A204.1 (cell line): ENCODE measurements around the gene PTPRN2.

ENCODE experiments used
- FAIRE-seq: peaks from 2 replicates; lab custom pipeline; 2012; peaks lifted over from hg19 to GRCh38; lab: Jason Lieb, UNC

The PTPRN2 gene

DNA sequence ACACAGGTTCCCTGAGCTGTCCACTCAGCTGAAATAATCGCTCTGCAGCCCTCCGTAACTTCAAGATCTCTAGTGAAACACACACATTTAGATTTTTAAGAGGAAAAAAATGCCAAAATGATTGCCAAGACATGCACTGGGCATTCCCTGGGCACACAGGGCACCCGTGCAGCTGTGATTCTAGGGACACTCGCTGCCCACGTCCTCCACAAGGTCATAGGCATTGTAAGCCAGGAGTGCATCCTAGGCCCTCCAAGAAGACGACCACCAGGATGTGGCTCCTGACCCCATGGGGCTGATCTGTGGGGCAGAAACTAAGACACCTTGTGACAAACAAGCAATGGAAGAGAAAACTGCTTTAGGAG is 563.3 kb downstream of the PTPRN2 start:
- no peak for FAIRE-seq

- no peak for FAIRE-seq
Measured at GRCh38 chr7:158023681-158024350, 563.8 kb downstream of the PTPRN2 start.

DNA sequence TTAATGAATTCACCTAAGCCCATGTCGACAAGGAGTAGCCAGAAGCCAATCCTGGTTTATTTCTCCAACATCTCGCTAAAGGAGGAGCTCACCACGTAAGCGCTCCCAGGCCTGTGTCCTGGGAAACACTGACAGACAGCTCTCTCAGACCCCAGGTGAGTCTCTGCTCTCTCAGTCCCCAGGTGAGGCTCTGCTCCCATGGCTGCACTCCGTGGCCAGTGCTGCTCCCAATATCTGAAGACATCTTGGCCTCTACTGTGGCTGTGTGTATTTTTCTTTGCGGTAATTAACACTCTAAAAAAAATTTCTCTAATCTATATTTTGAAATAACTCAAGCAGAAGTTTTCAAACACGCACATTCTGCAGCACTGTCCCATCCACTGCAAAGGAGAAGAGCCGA is 564.5 kb downstream of the PTPRN2 start:
- no peak for FAIRE-seq

GRCh38 chr7:158022601-158023000 is 565.0 kb downstream of the PTPRN2 start:
- no peak for FAIRE-seq

- FAIRE-seq: no peak
Measured at GRCh38 chr7:158021836-158022235, 565.8 kb downstream of the PTPRN2 start.

- no peak for FAIRE-seq
Measured at GRCh38 chr7:158020706-158021095, 566.9 kb downstream of the PTPRN2 start.

- no peak for FAIRE-seq
Measured at GRCh38 chr7:158019726-158020705, 567.6 kb downstream of the PTPRN2 start.

DNA sequence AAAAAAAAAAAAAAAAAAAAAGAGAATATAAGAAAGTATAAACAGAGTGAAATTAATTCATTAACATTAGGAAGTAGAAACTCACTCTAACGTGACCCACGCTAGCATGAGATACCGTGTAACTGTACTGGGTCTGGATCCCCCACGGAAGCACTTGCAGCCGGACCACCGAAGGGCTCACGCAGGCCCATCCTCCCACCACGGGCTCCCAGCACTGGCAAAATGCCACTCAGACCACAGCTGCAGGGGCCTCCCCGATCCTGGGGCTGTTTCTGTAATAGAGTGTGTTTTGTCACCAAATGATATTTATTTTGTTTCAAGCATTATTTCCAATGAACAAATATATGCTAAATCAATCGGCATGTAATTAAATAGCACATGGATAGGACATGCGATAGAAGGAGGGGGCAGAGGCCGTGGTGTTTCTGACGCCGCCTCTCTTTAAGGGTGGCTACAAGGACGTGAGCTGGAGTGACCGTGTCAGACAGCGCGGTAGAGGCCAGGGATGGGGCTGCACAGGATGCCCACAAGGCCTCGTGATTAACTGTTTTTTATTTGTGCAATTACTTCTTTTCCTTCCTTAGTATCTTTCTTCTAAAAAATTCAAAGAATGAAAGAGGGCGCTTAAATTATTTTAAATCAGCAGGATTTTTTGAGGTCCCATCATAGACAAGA is 568.5 kb downstream of the PTPRN2 start:
- no peak for FAIRE-seq

DNA sequence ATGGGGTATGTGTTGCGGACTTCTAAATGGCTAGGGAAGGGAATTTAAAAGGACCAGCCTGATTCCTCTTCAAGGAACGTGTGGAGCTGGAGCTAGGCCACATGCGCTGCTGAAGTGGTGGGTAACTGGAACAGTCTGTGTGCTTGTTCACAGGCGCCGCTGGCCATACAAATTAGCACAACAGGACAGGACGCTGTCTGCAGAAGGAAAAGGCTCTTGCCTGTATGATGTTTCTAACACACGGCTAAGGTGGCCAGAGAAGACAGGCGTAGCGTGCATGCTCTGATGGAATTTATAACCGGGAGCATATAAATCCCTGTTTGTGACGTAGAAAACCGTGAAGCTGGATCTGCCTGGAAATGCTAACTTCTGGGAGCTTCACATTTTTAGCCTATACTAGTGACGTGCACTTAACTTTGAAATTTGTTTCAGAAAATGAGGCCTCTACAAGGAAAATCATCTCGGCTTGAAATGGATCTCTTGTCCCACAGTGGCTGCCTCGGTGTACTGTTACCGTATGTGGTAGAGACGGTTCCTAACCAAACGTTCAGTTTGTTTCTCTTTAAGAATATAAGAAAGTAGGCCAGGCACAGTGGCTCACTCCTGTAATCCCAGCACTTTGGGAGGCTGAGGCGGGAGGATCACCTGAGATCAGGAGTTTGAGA is 569.4 kb downstream of the PTPRN2 start:
- FAIRE-seq: no peak

DNA sequence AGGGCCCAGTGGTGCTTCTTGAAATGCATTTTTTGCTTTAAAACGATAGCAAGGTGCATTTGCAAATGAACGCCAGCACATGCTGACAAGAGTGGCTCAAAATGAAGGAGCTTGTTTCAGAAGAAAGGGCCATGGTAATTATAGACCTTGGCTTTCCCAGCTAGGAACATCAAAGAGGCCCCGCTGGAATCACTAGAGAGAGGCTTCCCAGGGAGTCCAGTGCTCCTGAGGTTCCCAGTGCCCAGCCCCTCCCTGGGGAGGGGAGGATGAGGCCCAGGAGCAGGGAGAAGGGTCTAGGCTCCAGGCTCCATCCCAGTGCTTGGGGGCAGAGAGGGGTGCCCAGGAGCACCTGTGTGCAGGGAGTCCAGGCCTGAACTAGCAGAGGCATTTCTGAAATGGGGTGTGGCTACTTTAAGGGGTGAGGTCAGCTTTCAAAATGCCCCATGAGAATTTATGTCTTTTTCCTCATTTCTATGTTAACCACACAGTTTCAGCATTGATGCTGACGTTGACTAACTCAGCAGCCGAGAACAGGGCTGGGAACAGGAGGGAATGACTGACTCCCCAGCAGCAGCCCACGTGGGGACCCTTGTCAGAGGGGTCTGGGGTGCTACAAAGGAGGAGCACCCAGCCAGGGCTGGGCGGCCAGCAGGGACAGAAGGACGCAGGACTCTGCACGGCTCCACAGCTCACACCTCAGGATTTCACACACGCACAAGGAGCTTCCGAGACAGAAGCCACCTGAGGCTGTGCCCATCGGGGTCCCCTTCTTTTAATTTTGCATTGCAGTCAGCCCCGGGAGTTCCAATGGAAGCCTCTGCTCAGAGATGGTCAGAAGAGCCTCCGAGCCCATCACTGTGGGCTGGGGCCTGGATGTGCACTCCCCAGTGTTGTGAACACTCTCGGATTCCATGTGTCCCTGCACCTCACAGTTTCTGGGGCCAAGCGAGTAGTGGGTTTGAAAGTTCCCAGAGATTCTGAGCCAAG is 570.2 kb downstream of the PTPRN2 start:
- FAIRE-seq: no peak

DNA sequence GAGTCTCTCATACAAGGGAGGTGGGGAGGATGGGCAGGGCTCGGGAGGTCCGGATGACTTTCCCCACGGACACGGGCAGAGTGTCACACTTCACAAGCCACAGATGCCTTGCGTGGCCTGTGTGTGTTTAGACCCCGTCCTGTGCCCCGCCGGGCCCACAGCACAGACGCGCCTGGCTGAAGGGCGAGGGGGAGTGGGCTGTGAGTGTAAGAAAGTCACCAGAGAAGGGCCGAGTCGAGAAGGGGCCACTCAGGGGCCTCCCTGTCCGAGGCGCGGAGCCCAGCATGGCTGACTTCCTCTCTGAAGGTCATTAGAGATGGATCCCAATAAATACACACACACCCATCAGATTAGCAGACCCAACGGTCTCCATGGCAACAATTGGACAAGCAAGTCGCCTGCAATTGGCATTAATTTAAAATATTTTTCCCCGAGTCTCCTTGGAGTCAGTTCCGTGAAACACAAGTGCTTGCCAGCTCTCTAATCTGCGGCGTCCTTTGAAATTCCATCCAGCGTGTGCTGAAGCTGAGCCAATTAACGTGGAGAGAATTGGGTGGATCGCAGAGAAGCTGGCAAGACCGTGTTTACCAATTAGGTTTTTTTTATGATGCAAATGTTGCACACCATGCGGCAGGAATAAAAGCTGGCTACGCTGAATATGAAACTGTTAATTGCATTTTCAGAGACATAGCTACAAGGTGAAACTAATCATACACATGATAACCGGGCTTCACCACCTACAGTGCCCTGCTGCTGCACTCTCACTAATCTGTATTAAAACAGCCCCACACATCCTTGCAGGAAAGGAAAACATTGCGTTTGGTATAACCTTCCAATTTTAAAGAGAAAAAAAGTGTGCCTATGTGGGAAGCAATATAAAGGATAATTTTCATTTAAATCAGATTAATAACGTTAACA is 571.2 kb downstream of the PTPRN2 start:
- FAIRE-seq: no peak

DNA sequence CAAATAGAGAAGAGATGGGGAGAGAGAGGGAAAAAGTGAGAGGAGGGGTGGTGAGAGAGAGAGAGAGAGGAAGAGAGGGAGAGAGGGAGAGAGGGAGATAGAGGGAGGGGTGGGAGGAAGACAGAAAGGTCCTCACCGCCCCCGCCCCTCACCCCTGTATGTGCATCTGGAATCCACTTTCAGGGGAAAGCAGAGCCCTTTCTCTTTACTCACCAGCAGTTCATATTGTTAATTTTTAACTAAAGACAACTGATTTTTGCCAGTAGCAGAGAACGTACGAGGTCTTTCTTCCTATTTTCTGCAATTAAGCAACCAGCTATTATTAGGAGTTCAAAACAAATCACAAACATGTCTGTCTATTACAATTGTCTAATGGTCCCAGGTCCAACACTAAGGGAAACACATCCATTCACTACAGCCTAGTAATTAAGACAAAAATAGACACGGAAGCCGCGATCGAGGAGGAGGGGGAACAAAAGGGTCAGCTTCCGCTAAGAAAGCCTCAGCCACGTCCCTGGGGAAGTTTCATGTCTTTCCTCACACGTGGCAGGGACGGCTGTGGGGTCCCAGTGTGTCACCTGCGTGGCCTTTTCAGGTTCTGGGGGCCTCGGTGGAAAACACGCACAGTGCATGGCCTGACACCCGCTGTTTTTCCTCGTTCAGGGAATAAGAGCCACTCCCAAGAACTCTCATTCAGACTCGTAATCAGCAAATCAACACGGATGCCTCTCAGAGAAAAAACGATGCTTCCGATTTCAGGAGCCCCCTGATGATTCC is 572.0 kb downstream of the PTPRN2 start:
- no peak for FAIRE-seq

DNA sequence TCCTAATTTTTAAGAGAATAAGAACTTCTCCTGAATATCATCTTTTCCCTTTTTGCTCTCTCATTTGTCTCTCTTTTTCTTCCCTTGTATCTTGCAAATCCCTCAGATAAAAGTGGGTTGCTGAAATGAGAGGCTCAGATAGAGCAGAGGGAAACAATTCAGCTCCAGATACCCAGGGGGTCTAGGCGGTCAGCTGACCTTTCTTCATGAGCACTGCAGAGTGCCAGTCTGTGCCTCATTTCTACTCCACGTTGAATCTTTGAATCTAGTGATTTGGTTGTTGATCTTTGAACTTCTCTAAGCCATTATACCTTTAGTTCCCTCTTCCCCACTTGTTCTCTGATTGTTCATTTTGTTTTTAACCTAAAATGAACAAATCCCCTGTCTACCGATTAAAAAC is 572.6 kb downstream of the PTPRN2 start:
- no peak for FAIRE-seq

DNA sequence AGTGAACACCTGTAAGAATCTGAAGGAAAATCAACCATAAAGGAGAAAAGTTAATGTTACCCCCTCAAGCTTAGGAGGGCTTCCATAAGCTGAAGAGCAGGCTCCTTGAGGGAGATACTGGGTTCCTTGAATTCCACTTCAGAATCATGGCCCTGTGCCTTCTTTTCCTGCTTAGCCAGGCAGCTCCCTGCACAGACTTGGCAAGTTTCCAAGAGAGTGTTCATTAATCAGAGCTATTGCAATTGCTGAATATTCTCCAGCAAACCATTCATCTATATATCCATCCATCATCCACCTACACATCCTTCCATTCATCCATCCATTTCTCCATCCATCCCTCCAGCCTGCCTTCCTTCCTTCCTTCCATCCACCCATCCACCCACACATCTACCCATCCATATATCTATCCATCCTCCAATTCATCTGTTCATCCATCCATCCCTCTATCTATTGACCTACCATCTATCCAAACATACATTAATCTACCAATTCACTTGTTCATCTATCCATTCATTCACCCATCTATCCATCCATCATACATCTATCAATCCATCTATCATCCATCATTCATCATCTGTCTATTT is 574.4 kb downstream of the PTPRN2 start:
- no peak for FAIRE-seq

GRCh38 chr7:158011941-158012340 is 575.7 kb downstream of the PTPRN2 start:
- FAIRE-seq: no peak

DNA sequence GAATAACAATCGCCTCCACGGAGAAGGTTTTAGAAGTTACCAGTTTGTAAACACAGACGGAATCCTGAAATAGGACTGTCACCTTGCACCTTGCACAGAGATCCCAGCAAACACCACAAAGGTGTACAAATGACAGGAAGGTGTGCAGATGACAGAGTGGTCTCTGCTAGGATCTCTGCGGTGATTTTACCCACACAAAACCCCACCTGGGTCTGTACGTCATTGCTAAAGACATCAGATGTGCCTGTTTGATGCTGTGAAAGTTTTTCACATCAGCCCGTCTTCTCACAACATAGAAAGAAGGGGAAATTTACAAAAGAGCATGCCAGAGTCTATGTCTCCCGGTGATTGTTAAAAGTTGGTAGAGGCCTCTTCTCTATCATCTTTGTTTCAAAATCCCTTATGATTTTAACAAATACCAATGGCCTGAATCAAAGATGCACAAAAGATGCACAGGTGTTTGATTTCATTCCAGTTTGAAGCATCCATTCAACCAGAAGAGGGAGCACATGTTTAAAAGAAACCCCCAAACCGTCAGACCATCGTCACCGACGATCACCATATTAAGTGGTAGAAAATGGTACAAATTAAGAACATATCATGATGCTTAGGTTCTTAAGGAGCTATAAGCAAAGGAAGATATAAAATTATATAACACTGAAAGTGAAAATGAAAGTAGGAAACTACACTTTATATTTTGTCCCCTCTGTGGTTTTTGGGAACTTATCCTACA is 576.5 kb downstream of the PTPRN2 start:
- FAIRE-seq: peak; percentile 60

DNA sequence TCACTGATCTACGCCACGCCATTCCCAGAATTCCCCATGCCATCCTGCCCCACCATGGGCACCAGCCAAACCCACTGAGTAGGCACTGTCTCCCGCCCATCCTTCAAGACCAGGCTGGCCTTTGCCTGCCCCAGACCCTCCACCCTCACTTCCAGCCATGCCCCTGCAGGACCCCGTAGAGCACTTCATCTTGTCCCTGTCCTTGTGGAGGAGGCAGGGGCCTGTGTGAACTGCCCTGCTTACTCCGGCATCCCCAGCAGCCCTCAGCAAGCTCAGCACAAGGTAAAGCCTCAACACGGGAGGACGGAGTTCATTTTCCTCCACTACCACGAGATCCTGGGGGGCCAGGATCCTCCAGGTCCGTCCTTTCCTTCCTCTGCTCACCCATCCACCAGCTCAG is 577.7 kb downstream of the PTPRN2 start:
- no peak for FAIRE-seq

DNA sequence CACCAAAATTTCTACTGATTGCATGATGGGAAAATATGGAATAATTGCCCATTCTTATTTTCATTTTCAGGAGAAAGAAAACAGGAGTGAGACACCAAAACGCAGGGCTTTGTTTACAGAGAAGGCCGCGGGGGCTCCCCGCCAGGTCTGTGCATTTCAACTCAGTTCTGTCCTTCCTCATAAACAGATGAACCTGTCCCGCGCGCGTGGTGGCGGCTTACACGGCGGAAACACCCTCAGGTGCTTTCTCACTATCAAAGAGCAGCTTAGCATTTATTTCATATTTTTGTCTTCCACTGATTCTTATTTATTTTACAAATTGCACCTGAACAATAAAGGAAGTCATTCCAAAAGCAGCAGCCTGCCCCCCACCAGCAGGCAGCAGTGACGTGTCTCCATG is 579.4 kb downstream of the PTPRN2 start:
- no peak for FAIRE-seq
